Measurements from ENCODE around the gene PRKG1. TPM values are rescaled to one million over a fixed set of nuclear protein-coding genes. Genes with fewer than 3 reads are reported as not detected.

The PRKG1 gene
- total RNA-seq, 1 donor from 2014 or later = 50.2 TPM

- peaks cover 0 to 4% of the 10 kb centered on the region in 2 donors for H3K4me1 ChIP-seq
Observed at GRCh38 chr10:51926337-51926736, 852.0 kb downstream of the PRKG1 start.

GRCh38 chr10:51928162-51928561 lies 853.9 kb downstream of the PRKG1 start:
- Histone ChIP-seq H3K36me3 (no peaks in the 10 kb centered on the region), H3K4me1 (peaks cover 0 to 8% of the 10 kb centered on the region in 2 donors), H3K27ac (peak overlapping the region in 1 of 2 donors; percentile 3), H3K4me3 (no peak overlapping the region), H3K27me3 (no peaks in the 10 kb centered on the region), H3K9me3 (no peaks in the 10 kb centered on the region)
- intact Hi-C loops (cut with DNase I) = no loop called here
- no peak for DNase-seq (ENCODE audit: low spot score in 2 of 2)
- TF ChIP-seq, protein P1, sequence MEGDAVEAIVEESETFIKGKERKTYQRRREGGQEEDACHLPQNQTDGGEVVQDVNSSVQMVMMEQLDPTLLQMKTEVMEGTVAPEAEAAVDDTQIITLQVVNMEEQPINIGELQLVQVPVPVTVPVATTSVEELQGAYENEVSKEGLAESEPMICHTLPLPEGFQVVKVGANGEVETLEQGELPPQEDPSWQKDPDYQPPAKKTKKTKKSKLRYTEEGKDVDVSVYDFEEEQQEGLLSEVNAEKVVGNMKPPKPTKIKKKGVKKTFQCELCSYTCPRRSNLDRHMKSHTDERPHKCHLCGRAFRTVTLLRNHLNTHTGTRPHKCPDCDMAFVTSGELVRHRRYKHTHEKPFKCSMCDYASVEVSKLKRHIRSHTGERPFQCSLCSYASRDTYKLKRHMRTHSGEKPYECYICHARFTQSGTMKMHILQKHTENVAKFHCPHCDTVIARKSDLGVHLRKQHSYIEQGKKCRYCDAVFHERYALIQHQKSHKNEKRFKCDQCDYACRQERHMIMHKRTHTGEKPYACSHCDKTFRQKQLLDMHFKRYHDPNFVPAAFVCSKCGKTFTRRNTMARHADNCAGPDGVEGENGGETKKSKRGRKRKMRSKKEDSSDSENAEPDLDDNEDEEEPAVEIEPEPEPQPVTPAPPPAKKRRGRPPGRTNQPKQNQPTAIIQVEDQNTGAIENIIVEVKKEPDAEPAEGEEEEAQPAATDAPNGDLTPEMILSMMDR (IDR thresholded peaks at IDR 0.05) = no peak

More at GRCh38 chr10:51926337-51926736, 852.0 kb downstream of the PRKG1 start:
- Histone ChIP-seq H3K36me3 (no peaks in the 10 kb centered on the region), H3K27ac (no peak overlapping the region), H3K27me3 (no peaks in the 10 kb centered on the region), H3K9me3 (no peaks in the 10 kb centered on the region), H3K4me3 (no peak overlapping the region)
- TF ChIP-seq, protein P1 (IDR thresholded peaks at IDR 0.05) = no peak
- no peak for DNase-seq (ENCODE audit: low spot score in 2 of 2)
- intact Hi-C loops (cut with DNase I) = no loop called here

GRCh38 chr10:51932530-51932929 lies 858.2 kb downstream of the PRKG1 start:
- H3K4me1 ChIP-seq = peaks cover 0 to 13% of the 10 kb centered on the region in 2 donors
- H3K4me3 ChIP-seq = no peak overlapping the region
- H3K9me3 ChIP-seq = no peaks in the 10 kb centered on the region
- peak overlapping the region in 1 of 2 donors; percentile 2 for H3K27ac ChIP-seq
- no peak for DNase-seq (ENCODE audit: low spot score in 2 of 2)
- H3K27me3 ChIP-seq = no peaks in the 10 kb centered on the region
- H3K36me3 ChIP-seq = no peaks in the 10 kb centered on the region
- TF ChIP-seq, protein P1 (IDR thresholded peaks at IDR 0.05) = no peak
- intact Hi-C loops (cut with DNase I) = no loop called here

DNA sequence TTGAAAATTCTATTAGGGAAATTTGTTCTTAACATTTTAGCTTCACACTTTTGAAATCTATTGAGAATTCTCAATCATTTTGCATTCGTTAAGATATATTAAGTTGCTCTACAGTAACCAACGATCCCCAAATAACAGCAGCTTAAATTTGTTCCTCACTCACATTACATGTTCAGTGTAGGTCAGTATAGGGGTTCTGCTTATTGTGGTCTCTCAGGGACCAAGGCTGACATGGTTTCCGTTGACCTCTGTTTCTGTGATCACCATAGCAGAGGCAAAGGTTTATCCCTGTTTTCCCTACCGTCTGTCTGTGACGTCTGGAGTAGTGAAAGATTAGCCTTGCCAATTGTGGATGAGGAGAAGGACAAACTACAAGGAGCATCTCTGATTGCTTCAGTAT lies 860.1 kb downstream of the PRKG1 start:
- no peak for DNase-seq (ENCODE audit: low spot score in 2 of 2)
- Histone ChIP-seq H3K27me3 (no peaks in the 10 kb centered on the region), H3K4me3 (no peak overlapping the region), H3K27ac (no peak overlapping the region), H3K36me3 (no peaks in the 10 kb centered on the region), H3K9me3 (no peaks in the 10 kb centered on the region), H3K4me1 (peaks cover 0 to 13% of the 10 kb centered on the region in 2 donors)
- TF ChIP-seq, protein P1 (IDR thresholded peaks at IDR 0.05) = no peak
- intact Hi-C loops (cut with DNase I) = no loop called here

DNA sequence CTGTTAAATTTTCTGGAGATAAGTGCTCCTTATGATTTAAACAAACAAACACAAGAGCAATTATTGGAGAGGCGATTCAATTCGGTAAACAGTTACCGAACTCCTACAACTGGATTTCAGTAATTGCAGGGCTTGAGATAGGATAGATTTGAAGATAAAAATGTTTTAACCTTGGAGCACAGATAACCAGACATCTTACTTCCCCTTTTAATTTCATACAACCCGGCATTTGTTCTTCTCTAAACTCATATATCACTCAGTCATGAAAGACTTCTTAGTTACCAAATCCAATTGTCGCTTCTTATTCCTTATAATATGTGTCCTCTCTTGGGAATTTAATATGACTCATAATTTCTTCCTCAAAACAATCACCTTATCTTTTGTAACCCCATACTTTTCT lies 861.1 kb downstream of the PRKG1 start:
- DNase-seq (ENCODE audit: low spot score in 2 of 2) = no peak
- Histone ChIP-seq H3K9me3 (no peaks in the 10 kb centered on the region), H3K27ac (no peak overlapping the region), H3K36me3 (no peaks in the 10 kb centered on the region), H3K4me1 (peaks cover 0 to 13% of the 10 kb centered on the region in 2 donors), H3K4me3 (no peak overlapping the region), H3K27me3 (no peaks in the 10 kb centered on the region)
- TF ChIP-seq, protein P1 (IDR thresholded peaks at IDR 0.05) = no peak
- intact Hi-C loops (cut with DNase I) = no loop called here
